Type B pancreatic cell (in vitro differentiated cells): ENCODE results near the gene PLSCR3. TPM values are rescaled to one million over a fixed set of nuclear protein-coding genes. Genes with fewer than 3 reads are reported as not detected.
A peak's percentile ranks its signal among the peaks of the same experiment; 100 is the strongest.

ENCODE experiments used
- DNase-seq: peaks from one replicate; pipeline ENCODE4 v3.0.0; 2021; ENCODE audit warnings: mixed read lengths; ENCODE audit not compliant: unreplicated experiment; ENCODE audit errors: extremely low spot score
- H3K27ac Mint-ChIP-seq: 2 replicates; pipeline ENCODE4 v1.8.0; 2021; ENCODE audit warnings: mild to moderate bottlenecking, mixed read lengths
- H3K27me3 Mint-ChIP-seq: 2 replicates; pipeline ENCODE4 v1.8.0; 2021; ENCODE audit warnings: mixed read lengths
- H3K36me3 Mint-ChIP-seq: 2 replicates; pipeline ENCODE4 v1.8.0; 2021; ENCODE audit warnings: mixed read lengths
- H3K4me1 Mint-ChIP-seq: one replicate; pipeline ENCODE4 v1.8.0; 2021; ENCODE audit warnings: mixed read lengths; ENCODE audit not compliant: unreplicated experiment
- H3K4me3 Mint-ChIP-seq: 2 replicates; pipeline ENCODE4 v1.8.0; 2021; ENCODE audit warnings: mild to moderate bottlenecking, mixed read lengths
- H3K9me3 Mint-ChIP-seq: 2 replicates; pipeline ENCODE4 v1.8.0; 2021; ENCODE audit warnings: mixed read lengths
- CTCF ChIP-seq: fragments of 200-600 bp; sonication (generic); conservative IDR thresholded peaks from 2 replicates; pipeline ENCODE4 v1.5.0; 2021; ENCODE audit warnings: antibody characterized with exemption, mild to moderate bottlenecking
- total RNA-seq: library from RNA; stranded (reverse); gene quantifications from 2 replicates; pipeline ENCODE4 v1.2.1, GENCODE V29; 2021; ENCODE audit warnings: low replicate concordance

The PLSCR3 gene
- total RNA-seq, 1 donor from 2014 or later = 39.8 TPM

- peak within 1 kb of the TSS; percentile 52 for H3K4me3 Mint-ChIP-seq
- no peak within 1 kb of the TSS for H3K27ac Mint-ChIP-seq
- no peak for DNase-seq
- peaks cover 4% of the 10 kb centered on the region for H3K27me3 Mint-ChIP-seq
- H3K36me3 Mint-ChIP-seq = peaks cover 12% of the 10 kb centered on the region
- no peaks in the 10 kb centered on the region for H3K9me3 Mint-ChIP-seq
- no peak for TF ChIP-seq CTCF
- peaks cover 17% of the 10 kb centered on the region for H3K4me1 Mint-ChIP-seq
These were observed 13.3 kb upstream of the PLSCR3 start, which contains the start of gene NLGN2 for GRCh38 chr17:7407485-7408251. Gene NLGN2 (plus strand): TSS chr17:7407845. CDS start chr17:7408256, 411 bp downstream.

GRCh38 chr17:7407082-7407481 lies 12.8 kb upstream of the PLSCR3 start:
- Mint-ChIP-seq H3K4me3 (peak overlapping the region; percentile 52), H3K4me1 (peaks cover 12% of the 10 kb centered on the region), H3K27me3 (peaks cover 4% of the 10 kb centered on the region), H3K36me3 (peaks cover 12% of the 10 kb centered on the region), H3K27ac (no peak overlapping the region), H3K9me3 (no peaks in the 10 kb centered on the region)
- no peak for TF ChIP-seq CTCF
- no peak for DNase-seq

- peaks cover 10% of the 10 kb centered on the region for H3K4me1 Mint-ChIP-seq
- H3K27ac Mint-ChIP-seq = peak overlapping the region; percentile 37
- TF ChIP-seq CTCF = no peak
- H3K27me3 Mint-ChIP-seq = peaks cover 4% of the 10 kb centered on the region
- peak overlapping the region; percentile 87 for H3K4me3 Mint-ChIP-seq
- DNase-seq = no peak
- H3K9me3 Mint-ChIP-seq = no peaks in the 10 kb centered on the region
- peaks cover 12% of the 10 kb centered on the region for H3K36me3 Mint-ChIP-seq
These were observed 12.0 kb upstream of the PLSCR3 start for GRCh38 chr17:7406235-7406825.

- H3K9me3 Mint-ChIP-seq = no peaks in the 10 kb centered on the region
- peaks cover 4% of the 10 kb centered on the region for H3K27me3 Mint-ChIP-seq
- peaks cover 10% of the 10 kb centered on the region for H3K4me1 Mint-ChIP-seq
- DNase-seq = no peak
- H3K27ac Mint-ChIP-seq = peak overlapping the region; percentile 46
- peak overlapping the region; percentile 88 for H3K4me3 Mint-ChIP-seq
- H3K36me3 Mint-ChIP-seq = peaks cover 12% of the 10 kb centered on the region
- no peak for TF ChIP-seq CTCF
These were observed 11.3 kb upstream of the PLSCR3 start for GRCh38 chr17:7405350-7406234.

GRCh38 chr17:7404737-7405349 lies 10.5 kb upstream of the PLSCR3 start:
- H3K9me3 Mint-ChIP-seq = no peaks in the 10 kb centered on the region
- H3K27ac Mint-ChIP-seq = peak overlapping the region; percentile 96
- peaks cover 4% of the 10 kb centered on the region for H3K27me3 Mint-ChIP-seq
- DNase-seq = no peak
- no peak for TF ChIP-seq CTCF
- peaks cover 9% of the 10 kb centered on the region for H3K36me3 Mint-ChIP-seq
- H3K4me1 Mint-ChIP-seq = peaks cover 11% of the 10 kb centered on the region
- H3K4me3 Mint-ChIP-seq = peak overlapping the region; percentile 94
